Hepatocyte (in vitro differentiated cells): ENCODE results near the gene ZDHHC9.

ENCODE experiments used
- EZH2 ChIP-seq: fragments of 200-600 bp; sonication (generic); IDR thresholded peaks from 2 replicates; pipeline ENCODE4 v1.6.1; 2016; ENCODE audit warnings: antibody characterized with exemption, mild to moderate bottlenecking, borderline replicate concordance
- TF ChIP-seq, protein P1 (sequence below): fragments of 200-600 bp; sonication (generic); IDR thresholded peaks from 2 replicates; pipeline ENCODE4 v1.5.1; 2016; ENCODE audit warnings: antibody characterized with exemption, mild to moderate bottlenecking; ENCODE audit not compliant: poor library complexity

GRCh38 chrX:129777218-129778030 is 66.3 kb downstream of the ZDHHC9 start:
- TF ChIP-seq EZH2 = no peak
- TF ChIP-seq, protein P1, sequence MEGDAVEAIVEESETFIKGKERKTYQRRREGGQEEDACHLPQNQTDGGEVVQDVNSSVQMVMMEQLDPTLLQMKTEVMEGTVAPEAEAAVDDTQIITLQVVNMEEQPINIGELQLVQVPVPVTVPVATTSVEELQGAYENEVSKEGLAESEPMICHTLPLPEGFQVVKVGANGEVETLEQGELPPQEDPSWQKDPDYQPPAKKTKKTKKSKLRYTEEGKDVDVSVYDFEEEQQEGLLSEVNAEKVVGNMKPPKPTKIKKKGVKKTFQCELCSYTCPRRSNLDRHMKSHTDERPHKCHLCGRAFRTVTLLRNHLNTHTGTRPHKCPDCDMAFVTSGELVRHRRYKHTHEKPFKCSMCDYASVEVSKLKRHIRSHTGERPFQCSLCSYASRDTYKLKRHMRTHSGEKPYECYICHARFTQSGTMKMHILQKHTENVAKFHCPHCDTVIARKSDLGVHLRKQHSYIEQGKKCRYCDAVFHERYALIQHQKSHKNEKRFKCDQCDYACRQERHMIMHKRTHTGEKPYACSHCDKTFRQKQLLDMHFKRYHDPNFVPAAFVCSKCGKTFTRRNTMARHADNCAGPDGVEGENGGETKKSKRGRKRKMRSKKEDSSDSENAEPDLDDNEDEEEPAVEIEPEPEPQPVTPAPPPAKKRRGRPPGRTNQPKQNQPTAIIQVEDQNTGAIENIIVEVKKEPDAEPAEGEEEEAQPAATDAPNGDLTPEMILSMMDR = no peak
